GM19395 (cell line): ENCODE results near the gene PCBP3.
"Not testable (repeated sequence)": the region's sequence is repeated elsewhere in the genome, so short reads cannot be mapped to it uniquely, and the experiment has no call there.

Source experiments
- ATAC-seq: cut with Tn5 transposase; IDR thresholded peaks from one replicate; pipeline ENCODE4 v1.9.1; 2021; ENCODE audit warnings: mild to moderate bottlenecking, moderate library complexity; ENCODE audit not compliant: unreplicated experiment

Gene PCBP3

DNA sequence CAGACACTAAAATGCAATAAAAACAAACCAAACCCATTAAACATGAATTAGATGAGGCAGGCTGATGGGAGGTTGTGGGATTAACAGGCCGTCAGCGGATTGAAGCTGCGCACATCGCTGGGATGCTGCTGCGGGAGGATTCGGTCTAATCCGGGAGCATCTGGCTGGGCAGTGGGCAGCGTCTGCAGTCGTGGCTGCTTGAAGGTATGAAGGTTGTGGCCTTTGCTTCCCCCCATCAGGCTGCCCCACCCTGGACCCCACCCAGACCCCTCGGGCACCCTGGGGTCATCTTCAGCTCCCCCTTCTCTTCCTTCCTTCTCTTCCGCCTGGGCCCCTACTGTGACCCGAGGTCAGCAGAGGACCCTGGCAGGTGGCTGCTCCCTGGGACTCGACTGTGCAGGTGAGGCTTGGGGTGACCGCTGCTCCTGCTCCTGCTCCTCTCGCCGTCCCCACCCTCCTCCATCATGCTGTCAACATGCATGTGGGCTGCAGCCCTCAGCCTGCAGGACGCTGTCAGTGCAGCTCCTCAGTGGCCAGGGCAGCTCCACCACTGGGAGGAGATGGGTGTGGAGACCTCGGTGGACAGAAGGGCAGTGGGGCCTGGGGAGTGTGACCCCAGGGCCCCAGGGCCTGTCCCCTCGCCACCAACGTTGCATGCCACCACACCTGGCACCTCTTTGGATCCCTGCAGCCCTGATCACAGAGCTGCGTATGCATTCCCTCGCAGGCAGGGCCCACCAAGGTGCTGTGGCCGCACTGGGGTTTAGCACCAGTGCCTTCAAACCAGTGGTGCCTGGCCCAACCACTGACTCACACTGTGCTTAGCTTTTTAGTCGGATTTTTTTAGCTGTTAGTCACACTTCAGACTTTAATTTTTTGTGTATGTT is 225.8 kb downstream of the PCBP3 start:
- ATAC-seq, result no peak

DNA sequence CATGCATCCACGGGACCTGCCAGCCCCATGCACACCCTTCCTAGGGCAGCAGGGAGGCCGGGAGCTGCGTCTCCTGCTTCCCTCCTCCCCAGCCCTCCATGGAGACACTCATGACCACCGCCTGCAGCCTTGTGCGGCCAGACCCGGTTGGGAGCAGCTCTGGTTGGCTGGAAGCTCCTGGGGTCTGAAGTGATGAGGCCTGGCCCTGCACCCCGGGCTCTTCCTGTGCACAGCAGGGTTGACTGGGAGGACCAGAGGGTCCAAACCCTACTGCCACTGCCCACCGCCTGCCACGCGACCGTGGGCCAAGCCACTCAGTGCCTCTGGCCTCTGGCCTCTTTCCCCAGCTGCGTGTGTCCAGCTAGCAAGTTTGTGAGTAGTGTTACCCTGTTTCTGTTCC is 226.9 kb downstream of the PCBP3 start:
- ATAC-seq, result no peak

DNA sequence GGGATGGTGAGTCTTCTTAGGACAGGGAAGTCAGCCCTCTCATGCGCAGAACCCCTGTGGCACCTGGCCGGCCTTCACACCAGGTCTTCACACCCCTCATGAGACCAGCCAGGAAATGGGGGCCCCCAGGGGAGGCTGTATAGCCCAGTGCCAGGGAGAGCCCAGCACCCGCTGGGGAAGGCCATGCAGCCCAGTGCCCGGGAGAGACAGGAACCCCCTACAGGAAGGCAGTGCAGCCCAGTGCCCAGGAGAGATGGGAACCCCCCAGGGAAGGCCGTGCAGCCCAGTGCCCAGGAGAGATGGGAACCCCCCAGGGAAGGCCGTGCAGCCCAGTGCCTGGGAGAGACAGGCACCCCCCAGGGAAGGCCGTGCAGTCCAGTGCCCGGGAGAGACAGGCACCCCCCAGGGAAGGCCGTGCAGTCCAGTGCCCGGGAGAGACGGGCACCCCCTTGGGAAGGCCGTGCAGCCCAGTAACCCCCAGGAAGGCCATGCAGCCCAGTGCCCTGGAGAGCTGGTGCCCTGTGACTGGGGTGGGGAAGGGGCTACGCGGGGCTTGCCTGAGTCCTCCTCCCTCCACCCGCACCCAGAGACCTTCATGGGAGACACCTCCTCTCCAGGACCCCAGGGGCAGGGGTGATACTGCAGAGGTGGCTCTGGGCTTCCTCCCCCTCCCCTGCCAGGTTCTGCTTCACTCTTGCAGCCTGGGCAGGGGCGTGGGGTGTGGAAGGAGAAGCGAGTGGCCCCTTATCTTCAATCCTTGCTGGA is 227.5 kb downstream of the PCBP3 start:
- no peak for ATAC-seq

DNA sequence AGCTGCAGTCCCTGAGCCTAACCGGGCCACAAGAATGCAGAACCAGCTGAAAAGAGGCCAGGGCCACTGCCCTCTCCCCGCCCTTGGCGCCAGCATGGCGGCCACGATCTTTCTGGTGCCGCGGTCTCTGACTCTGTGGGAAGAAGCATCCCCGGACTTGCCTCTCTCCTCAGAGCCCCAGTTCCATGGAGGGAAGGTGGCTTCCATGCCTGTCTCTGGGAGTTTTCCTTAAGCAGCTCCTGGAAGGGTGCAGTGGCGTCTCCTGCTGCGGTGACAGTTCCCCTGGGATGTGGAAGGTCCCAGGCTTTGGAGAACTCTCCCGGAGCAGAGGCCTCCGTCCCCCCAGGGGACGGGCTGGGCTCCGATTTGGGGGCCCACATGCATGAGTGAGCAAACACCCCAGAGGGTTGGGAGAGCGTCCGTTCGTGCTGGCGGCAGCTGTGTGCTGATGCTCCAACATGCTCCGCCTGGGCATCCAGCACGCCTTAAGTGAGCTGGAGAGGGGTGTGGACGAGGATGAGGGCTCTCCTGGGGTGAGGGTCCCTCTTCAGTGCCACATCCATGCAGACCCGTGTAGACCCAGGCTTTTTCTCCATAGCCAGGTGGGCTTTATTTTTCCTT is 228.2 kb downstream of the PCBP3 start:
- no peak for ATAC-seq

DNA sequence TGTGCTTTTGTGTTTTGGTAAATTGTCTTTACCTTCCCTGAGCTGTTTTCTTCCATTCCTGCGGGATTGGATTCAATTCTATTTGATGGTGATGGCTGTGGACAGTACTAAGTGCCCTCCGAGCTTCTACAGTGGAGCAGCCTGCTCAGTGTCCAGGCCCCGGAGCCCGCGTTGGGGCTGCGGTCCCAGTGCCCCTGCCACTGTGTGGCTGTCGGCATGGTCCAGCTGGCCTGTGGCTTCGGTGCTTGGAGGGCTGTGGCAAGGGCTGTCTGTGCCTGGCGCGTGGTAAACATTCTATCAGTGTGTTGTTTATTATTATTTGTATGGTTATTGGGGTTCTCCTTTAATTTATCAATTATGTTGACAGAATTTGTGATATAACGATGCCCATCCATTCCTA is 228.9 kb downstream of the PCBP3 start:
- no peak for ATAC-seq

DNA sequence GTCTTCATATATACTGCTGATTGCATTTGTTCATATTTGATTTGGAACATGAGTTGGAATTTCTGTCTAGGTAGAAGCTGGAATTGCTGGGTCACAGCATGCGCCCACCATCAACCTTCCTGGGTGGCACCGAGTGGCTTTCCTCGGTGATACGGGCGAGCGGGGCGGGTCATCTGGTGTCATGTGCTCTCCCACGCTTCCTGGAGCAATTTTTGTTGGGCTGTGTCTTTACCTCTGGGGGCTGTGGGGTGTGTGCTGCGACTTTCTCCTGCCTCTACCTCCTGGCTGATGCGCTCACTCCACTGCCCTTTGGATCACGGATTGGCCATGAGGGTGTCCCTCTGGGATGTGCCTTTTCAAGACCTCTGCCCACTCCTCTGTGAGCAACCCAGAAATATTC is 229.4 kb downstream of the PCBP3 start:
- ATAC-seq, result no peak

DNA sequence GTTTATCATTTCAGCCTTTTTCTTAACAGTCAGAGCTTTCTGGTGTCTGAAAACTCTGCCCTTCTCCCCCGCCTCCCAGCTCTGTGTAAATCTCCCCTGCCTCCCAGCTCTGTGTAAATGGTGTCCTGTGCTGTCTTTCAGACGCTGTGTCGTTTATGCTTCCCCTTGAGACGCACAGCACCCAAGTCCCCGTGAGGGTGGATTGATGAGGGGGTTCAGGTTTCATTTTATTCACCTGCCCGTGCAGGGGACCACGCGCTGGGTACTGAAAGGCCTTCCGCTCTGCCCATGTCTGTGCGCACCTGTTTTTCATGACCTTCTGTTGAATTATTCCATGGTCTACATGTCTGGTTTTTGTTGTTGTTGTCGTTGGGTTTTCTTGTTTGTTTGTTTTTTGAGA is 229.9 kb downstream of the PCBP3 start:
- no peak for ATAC-seq

DNA sequence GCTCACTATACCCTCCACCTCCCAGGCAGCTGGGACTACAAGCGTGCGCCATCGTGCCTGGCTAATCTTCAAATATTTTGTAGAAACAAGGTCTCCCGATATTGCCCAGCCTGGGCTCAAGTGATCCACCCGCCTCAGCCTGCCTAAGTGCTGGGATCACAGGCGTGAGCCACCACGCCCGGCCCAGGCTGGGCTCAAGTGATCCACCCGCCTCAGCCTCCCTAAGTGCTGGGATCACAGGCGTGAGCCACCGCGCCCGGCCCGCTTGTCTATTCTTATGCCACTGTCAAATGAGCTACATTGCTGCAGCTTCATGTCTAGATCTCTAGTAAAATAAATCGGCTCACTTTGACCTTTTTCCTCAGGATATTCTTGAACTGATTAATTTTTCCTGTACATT is 230.3 kb downstream of the PCBP3 start:
- ATAC-seq, result no peak

DNA sequence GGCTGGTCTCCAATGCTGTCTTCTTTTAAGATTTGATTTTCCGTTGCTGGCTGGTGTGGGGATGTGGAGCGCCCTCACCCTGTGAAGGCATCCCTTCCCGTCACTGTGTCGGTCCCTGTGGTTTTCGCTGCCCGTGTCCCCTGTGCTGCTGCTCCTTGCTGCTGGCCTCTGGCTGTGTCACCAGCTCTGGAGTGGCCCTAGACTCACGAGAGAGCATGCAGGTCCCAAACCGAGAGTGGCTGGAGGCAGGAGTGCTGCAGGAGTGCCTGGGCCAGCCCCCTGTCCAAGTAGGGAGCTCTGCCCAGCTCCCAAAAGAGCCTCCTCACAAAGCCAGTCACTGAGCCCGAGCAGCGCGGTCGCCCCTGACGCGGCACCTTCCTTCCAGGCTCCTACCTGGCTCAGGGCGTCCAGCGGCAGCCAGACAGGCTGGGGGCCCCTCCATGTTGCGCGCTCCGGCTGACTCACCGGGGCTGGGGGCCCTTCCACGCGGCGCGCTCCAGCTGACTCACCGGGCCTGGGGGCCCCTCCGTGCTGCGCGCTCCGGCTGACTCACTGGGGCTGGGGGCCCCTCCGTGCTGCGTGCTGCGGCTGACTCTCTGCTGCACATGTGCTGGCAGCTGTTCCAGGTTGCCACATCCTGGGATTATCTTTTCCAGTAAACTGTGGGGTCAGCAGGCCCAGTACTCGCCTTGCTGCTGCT is 231.3 kb downstream of the PCBP3 start:
- ATAC-seq, result no peak

DNA sequence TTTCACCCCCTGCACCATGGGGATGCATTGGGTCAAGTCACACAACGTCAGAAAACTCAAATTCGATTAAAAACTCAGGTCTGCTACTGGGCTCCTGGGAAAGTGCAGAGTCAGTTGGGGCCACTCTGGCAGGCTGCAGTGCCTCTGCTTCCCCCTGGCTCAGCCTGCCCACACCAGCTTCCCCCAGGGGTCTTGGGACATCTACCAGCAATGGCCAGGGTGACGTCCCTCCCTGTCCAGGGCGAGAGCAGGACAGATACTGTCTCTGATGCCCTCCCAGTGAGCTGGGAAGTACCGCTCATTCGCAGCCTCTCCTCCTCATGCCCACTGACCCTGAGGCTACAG is 231.9 kb downstream of the PCBP3 start:
- ATAC-seq, result no peak

DNA sequence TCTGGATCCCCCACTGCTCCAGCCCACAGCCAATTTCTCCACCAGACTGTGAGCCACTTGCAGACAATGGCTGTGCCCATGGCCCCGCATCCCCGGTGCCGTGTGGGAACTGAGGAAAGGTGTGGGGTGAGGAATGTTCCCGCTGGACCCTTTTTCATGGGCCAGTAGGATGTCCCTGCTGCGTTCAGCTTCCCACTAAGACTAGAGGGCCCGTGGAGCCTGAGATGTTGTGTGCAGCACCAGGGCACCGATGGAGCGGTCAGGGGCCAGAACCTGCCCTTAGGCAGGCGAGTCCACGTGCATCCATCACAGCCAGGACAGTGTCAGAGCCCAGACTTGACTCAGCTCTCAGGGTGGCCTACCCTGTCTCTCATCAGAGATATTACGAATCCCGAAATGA is 232.4 kb downstream of the PCBP3 start:
- no peak for ATAC-seq

DNA sequence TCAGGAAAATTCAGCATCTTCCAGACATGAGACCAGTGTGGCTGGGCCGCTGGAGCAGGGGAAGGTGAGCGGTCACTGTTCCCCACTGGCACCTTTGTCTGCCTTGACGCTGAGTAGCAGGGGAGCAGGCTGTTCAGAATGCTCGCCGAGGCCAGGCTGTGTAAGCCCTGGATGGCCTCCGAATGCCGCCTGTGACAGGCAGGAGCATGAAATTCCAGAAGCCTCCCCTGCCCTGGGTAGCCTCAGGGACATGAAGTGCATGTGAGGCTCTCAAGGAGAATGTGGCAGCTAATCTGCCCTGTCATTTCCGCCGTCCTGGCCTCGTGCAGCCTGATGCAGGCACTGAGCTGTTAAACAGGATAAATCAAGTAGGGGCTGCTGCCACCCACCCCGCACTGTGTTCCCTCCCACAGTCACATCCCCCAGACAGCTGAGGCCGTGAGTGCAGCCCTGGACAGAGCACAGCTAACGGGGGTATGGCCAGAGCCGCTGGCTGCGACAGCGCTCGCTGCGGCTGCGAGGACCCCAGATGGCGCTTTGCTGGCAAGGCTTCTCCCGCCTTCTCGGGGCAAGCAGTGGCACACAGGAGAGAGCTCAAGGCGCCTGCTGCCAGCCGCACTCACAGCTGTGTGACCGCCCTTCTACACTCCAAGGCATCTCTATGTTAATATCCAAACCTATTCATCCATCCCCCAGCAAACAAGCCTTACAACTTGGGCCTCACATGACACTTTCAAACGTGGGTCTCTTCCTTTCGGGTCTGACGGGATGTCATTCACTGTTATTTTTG is 233.1 kb downstream of the PCBP3 start:
- no peak for ATAC-seq

DNA sequence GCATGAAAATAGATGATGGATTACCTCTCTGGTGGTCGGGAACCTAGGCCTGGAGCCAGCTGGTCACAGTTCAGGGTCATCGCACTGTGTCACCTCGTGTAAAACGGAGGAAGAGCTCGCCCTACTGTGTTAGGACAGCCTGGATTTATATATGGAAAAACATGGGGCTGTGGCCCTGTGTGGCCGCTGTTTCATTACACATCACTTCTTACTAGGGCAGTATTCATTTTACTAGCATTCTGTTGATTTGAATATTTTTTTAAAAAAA is 233.6 kb downstream of the PCBP3 start:
- no peak for ATAC-seq

DNA sequence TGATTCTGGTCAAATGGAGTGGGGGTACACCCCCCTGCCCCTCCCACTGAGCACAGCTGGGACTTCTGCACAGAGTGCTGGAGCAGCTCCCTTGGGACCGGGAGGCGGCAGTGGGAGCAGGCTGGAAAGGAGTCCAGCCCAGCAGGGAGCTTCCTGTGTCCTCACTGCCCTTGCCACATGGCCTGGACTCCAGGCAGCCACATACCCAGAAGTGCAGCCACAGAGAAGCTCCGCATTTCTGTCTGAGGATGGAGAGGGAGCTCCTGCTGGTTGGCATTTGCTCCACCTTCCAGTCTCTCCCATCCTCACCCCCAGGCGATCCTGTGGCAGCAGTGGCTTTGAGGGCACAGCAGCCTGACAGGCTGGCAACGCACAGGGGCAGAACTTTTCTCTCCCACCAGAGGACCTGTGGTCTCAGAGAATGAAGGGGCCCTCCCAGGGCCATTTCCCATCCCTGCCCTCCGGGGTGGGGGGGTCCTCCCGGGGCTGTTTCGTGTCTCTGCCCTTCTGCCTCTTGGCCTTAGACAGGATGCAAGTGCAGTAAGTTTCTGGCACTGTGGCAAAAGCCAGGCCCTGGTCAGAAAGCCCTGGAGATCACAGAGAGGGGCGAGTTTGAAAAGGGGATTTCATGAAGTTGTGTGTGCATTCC is 234.4 kb downstream of the PCBP3 start:
- no peak for ATAC-seq

DNA sequence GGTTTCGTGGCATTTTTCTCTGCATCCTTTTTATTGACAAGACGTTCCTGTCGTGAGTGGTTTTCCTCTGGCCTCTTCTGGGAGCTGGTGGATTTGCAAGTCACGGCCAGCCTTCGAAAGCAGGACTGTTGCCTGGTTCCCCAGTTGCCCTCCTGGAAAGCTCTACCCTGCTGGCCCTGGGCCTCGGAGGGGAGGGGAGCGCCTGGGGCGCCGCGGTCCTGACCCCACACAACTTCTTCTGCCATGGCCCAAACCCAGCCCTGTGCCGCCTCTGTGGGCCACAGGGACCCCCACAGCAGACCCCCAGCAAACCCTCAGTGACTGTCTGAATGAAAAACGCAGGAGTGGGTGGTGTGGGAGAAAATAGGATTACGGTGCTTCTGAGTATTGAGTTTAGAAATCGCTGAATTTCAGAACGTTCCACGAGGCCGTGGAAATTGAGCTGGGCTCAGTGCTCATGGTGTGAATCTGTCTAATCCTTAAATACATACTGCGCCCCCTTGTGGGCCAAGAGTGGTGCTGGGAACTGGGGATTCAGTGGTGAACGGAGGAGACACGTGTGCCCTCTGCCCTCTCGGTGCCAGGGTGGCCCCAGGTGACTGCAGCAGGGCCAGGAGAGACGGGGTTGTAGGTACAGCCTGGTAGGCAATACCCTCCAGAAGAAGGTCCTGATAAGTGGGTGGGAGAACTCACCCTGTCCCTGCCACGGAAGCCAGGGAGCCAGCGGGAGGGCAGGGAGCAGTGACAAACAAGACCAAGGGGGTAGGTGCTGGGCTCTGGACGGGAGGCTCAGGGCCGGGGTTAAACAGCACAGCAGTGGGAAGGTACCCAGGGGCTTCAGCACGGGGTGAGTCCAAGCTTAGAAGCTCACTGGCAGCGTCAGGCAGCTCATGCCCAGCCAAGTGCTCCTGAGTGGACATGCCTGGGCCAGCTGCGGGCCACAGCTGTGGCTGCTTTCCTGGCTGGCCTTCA is 236.9 kb downstream of the PCBP3 start:
- no peak for ATAC-seq

DNA sequence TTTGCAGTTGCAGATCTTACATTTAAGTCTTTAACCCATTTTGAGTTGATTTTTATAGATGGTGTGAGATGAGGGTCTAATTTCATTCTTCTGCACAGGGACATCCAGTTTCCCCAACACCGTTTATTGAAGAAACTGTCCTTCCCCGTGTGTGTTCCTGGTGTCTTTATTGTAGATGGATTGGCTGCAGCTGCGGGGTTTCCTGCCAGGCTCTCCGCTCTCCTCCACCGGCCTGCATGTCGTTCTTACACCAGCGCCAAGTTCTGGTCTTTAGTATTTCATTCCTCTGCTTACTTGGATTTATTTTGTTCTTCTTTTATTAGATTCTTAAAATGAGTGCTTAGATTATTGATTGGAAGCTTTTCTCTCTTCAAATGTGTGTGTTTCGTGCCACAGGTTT is 239.1 kb downstream of the PCBP3 start:
- no peak for ATAC-seq

DNA sequence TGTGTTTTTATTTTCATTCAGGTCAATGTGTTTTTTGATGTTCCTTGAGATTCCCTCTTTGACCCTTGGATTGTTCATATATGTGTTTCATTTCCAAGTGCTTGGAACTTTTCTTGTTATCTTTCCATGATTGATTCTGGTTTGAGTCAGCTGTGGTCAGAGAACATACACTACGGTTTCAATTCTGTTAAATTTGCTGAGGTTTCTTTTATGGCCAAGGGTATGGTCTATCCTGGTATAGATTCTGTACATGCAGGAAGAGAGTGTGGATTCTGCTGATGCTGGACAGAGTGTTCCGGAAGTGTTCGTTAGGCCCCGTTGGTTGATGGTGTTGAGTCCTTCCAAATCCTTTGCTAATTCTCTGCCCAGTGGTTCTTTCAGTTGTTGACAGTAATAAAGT is 239.6 kb downstream of the PCBP3 start:
- no peak for ATAC-seq

DNA sequence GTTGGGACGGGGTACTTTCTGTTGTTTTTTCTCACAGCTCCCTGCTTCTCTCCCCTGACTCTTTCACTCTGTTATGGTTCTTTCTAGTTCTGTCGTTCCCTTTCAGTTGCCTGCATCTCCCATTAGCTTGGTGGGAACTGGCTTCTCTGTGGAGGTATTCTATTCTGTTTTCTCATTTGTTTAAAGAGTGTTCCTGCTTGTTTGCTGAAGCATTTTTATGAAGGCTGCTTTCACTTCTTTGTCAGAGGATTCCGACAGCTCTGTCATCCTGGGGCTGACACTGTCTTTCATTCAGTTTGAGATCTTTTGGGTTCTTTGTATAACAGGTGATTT is 242.0 kb downstream of the PCBP3 start:
- ATAC-seq, result no peak

DNA sequence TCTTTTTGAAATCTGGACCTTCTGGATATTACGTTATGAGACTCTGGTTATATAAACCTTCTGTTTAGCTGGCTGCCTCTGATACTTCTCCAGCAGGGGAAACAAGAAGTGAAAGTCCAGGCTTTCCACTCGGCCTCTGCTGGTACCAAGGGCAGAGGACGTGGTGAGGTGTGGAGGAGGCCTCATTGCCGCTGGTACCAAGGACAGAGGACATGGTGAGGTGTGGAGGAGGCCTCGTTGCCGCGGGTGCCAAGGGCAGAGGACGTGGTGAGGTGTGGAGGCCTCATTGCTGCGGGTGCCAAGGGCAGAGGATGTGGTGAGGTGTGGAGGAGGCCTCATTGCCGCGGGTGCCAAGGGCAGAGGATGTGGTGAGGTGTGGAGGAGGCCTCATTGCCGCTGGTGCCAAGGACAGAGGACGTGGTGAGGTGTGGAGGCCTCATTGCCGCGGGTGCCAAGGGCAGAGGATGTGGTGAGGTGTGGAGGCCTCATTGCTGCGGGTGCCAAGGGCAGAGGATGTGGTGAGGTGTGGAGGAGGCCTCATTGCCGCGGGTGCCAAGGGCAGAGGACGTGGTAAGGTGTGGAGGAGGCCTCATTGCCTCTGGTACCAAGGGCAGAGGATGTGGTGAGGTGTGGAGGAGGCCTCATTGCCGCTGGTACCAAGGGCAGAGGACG is 242.5 kb downstream of the PCBP3 start:
- ATAC-seq, result not testable (repeated sequence)
